K562 (cell line): ENCODE data around the gene FYTTD1. TPM values are rescaled to one million over a fixed set of nuclear protein-coding genes. Genes with fewer than 3 reads are reported as not detected.

Source experiments
- BCOR ChIP-seq: fragments of 450-650 bp; IDR thresholded peaks from 2 replicates; pipeline ENCODE4 v1.6.1; 2016
- HOXB6 ChIP-seq: fragments of 250-450 bp; sonication (Bioruptor Pico); IDR thresholded peaks from 2 replicates; pipeline ENCODE4 v1.5.1; 2022; ENCODE audit warnings: mild to moderate bottlenecking, borderline replicate concordance
- KLF6 ChIP-seq: fragments of 250-450 bp; sonication (Bioruptor Pico); IDR thresholded peaks from 2 replicates; pipeline ENCODE4 v1.4.0; 2020; ENCODE audit warnings: mild to moderate bottlenecking, moderate library complexity, borderline replicate concordance
- POLR2AphosphoS2 ChIP-seq: IDR thresholded peaks from 2 replicates; pipeline ENCODE4 v1.6.1; 2012; ENCODE audit warnings: low read length, improper control_type of control experiment
- POLR2B ChIP-seq: fragments of 450-650 bp; IDR thresholded peaks from 2 replicates; pipeline ENCODE4 v1.6.1; 2018; ENCODE audit warnings: low read depth; ENCODE audit not compliant: partially characterized antibody
- RBBP5 ChIP-seq: fragments of 200-600 bp; sonication (generic); IDR thresholded peaks from 2 replicates; pipeline ENCODE4 v1.6.1; 2012; ENCODE audit warnings: borderline replicate concordance, mild to moderate bottlenecking, low read length, control low read depth, inconsistent platforms; ENCODE audit not compliant: insufficient read depth, poor library complexity, severe bottlenecking
- TEAD4 ChIP-seq, 2 experiments: sonication (generic) in 1 of 2; formaldehyde crosslinking in 1 of 2; IDR thresholded peaks; 2 replicates each; pipeline versions ENCODE4 v1.6.1 to v1.8.0; 2012 to 2022; ENCODE audit warnings: borderline replicate concordance in 1 of 2, inconsistent platforms in 1 of 2, low read length in 1 of 2, mild to moderate bottlenecking in 1 of 2, missing genetic modification reagents in 1 of 2
- ZBTB8A ChIP-seq: fragments of 450-650 bp; IDR thresholded peaks from 2 replicates; pipeline ENCODE4 v1.6.1; 2018; ENCODE audit warnings: mild to moderate bottlenecking, moderate library complexity; ENCODE audit not compliant: partially characterized antibody
- ZNF140 ChIP-seq: fragments of 250-450 bp; sonication (Bioruptor Pico); IDR thresholded peaks from 2 replicates; pipeline ENCODE4 v1.8.0; 2021; ENCODE audit warnings: moderate library complexity, mild to moderate bottlenecking, inconsistent platforms
- ZNF175 ChIP-seq: fragments of 200-800 bp; sonication (Bioruptor generic); IDR thresholded peaks from 2 replicates; pipeline ENCODE4 v1.6.1; 2016; ENCODE audit warnings: low read depth, mild to moderate bottlenecking, missing genetic modification characterization, missing compliant biosample characterization
- ZNF41 ChIP-seq: fragments of 250-450 bp; sonication (Bioruptor Pico); conservative IDR thresholded peaks from 2 replicates; pipeline ENCODE4 v1.4.0; 2020; ENCODE audit warnings: mild to moderate bottlenecking
- polyA plus RNA-seq, 8 experiments: library from polyadenylated mRNA; depleted of rRNA in 4 of 8; stranded (reverse) in 5 of 8; unstranded in 3 of 8; fragments of >200 nt; fragmentation: Nextera tagmentation in 2 of 8; fragmentation: Illumina TruSeq in 1 of 8; extraction: Ambion mirVana in 2 of 8; extraction: Trizol in 1 of 8; gene quantifications; 2 replicates each; pipeline versions ENCODE4 v1.2.1 to v1.2.3, GENCODE V29; 2011 to 2014; ENCODE audit warnings: inconsistent platforms in 1 of 8, missing spikeins in 1 of 8
- total RNA-seq, 7 experiments: library from RNA; depleted of rRNA in 6 of 7; stranded (reverse); fragments of >200 nt in 6 of 7; fragmentation: Illumina TruSeq in 2 of 7; extraction: Trizol in 2 of 7; gene quantifications; 2 replicates each; pipeline versions ENCODE4 v1.2.1 to v1.2.3, GENCODE V29; 2011 to 2021; ENCODE audit warnings: low replicate concordance in 1 of 7
- TF ChIP-seq, protein P1 (sequence below): IDR thresholded peaks from 3 replicates; pipeline ENCODE4 v1.6.1; 2011; ENCODE audit warnings: borderline replicate concordance, mild to moderate bottlenecking; ENCODE audit not compliant: insufficient read length, insufficient read depth
- TF ChIP-seq, protein P2 (sequence below): fragments of 450-650 bp; formaldehyde crosslinking; IDR thresholded peaks from 2 replicates; pipeline ENCODE4 v1.4.0; 2020; ENCODE audit warnings: mild to moderate bottlenecking, moderate library complexity
- TF ChIP-seq, protein P3 (sequence below): sonication (generic); formaldehyde crosslinking; IDR thresholded peaks from 2 replicates; pipeline ENCODE4 v1.8.1; 2022; ENCODE audit warnings: missing genetic modification reagents
- TF ChIP-seq, protein P4 (sequence below): IDR thresholded peaks from 2 replicates; pipeline ENCODE4 v1.6.1; 2016; ENCODE audit warnings: missing genetic modification characterization, missing compliant biosample characterization
- TF ChIP-seq, protein P5 (sequence below): fragments of 450-650 bp; IDR thresholded peaks from 2 replicates; pipeline ENCODE4 v1.6.1; 2017; ENCODE audit warnings: antibody characterized with exemption, mild to moderate bottlenecking

FYTTD1 gene
- total and polyA plus RNA-seq, 9 of the 15 experiments (the other 6 are each of a cell fraction or from before 2014, with no cell fraction given), result 35.7 to 106 (median 76.3) TPM

DNA sequence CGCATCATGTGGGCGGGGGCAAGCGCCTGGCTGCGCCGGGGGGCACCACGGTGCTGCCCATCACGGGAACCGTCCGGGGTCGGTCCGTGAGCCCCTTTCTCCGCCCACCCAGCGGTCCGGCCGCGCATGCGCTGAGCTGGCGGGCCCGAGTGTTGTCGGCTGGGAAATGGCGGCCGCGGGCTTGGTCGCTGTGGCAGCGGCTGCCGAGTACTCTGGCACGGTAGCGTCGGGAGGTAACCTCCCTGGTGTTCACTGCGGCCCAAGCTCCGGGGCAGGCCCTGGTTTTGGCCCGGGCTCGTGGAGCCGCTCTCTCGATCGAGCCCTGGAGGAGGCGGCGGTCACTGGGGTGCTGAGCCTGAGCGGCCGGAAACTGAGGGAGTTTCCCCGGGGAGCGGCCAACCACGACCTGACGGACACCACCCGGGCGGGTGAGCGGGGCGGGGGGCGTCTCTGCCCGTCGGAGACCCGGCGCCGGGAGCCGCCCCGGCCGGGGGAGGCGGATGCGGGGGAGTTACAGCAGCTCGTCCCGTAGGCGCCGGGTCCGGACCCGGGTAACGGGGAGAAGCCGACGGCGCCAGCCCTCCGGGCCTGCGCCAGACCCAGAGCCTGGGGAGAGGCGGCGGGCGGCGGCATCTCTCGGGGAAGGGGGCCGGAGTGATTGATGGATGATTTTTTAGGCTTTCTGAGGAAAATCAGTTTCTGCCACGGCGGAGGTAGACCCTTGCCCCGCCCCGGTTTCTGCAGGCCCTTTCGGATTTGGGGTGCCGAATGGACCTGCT is 41.6 kb downstream of the FYTTD1 start, which contains the start of gene LRCH3 (continued):
- TF ChIP-seq, protein P1, sequence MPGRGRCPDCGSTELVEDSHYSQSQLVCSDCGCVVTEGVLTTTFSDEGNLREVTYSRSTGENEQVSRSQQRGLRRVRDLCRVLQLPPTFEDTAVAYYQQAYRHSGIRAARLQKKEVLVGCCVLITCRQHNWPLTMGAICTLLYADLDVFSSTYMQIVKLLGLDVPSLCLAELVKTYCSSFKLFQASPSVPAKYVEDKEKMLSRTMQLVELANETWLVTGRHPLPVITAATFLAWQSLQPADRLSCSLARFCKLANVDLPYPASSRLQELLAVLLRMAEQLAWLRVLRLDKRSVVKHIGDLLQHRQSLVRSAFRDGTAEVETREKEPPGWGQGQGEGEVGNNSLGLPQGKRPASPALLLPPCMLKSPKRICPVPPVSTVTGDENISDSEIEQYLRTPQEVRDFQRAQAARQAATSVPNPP, result no peak
- TF ChIP-seq BCOR (no peak), TEAD4 (IDR thresholded peaks at IDR 0.05; ENCODE audit: low read length) (no peak), TEAD4 (CRISPR knock-in tag; IDR thresholded peaks at IDR 0.05; ENCODE audit: borderline replicate concordance) (no peak), POLR2AphosphoS2 (no peak; the same call in 1 of the 2 replicates), ZNF175 (CRISPR knock-in tag) (no peak), ZBTB8A (no peak), ZNF140 (CRISPR knock-in tag) (no peak), KLF6 (CRISPR knock-in tag) (no peak), POLR2B (peak; percentile 97), ZNF41 (CRISPR knock-in tag) (no peak), RBBP5 (peak; percentile 94), HOXB6 (CRISPR knock-in tag) (no peak)
- TF ChIP-seq, protein P2, sequence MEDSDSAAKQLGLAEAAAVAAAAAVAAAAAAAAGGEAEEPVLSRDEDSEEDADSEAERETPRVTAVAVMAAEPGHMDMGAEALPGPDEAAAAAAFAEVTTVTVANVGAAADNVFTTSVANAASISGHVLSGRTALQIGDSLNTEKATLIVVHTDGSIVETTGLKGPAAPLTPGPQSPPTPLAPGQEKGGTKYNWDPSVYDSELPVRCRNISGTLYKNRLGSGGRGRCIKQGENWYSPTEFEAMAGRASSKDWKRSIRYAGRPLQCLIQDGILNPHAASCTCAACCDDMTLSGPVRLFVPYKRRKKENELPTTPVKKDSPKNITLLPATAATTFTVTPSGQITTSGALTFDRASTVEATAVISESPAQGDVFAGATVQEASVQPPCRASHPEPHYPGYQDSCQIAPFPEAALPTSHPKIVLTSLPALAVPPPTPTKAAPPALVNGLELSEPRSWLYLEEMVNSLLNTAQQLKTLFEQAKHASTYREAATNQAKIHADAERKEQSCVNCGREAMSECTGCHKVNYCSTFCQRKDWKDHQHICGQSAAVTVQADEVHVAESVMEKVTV (CRISPR knock-in tag), result no peak
- TF ChIP-seq, protein P3, sequence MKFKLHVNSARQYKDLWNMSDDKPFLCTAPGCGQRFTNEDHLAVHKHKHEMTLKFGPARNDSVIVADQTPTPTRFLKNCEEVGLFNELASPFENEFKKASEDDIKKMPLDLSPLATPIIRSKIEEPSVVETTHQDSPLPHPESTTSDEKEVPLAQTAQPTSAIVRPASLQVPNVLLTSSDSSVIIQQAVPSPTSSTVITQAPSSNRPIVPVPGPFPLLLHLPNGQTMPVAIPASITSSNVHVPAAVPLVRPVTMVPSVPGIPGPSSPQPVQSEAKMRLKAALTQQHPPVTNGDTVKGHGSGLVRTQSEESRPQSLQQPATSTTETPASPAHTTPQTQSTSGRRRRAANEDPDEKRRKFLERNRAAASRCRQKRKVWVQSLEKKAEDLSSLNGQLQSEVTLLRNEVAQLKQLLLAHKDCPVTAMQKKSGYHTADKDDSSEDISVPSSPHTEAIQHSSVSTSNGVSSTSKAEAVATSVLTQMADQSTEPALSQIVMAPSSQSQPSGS (CRISPR knock-in tag), result no peak
- TF ChIP-seq, protein P4, sequence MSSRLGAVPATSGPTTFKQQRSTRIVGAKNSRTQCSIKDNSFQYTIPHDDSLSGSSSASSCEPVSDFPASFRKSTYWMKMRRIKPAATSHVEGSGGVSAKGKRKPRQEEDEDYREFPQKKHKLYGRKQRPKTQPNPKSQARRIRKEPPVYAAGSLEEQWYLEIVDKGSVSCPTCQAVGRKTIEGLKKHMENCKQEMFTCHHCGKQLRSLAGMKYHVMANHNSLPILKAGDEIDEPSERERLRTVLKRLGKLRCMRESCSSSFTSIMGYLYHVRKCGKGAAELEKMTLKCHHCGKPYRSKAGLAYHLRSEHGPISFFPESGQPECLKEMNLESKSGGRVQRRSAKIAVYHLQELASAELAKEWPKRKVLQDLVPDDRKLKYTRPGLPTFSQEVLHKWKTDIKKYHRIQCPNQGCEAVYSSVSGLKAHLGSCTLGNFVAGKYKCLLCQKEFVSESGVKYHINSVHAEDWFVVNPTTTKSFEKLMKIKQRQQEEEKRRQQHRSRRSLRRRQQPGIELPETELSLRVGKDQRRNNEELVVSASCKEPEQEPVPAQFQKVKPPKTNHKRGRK (tag), result no peak
- TF ChIP-seq, protein P5, sequence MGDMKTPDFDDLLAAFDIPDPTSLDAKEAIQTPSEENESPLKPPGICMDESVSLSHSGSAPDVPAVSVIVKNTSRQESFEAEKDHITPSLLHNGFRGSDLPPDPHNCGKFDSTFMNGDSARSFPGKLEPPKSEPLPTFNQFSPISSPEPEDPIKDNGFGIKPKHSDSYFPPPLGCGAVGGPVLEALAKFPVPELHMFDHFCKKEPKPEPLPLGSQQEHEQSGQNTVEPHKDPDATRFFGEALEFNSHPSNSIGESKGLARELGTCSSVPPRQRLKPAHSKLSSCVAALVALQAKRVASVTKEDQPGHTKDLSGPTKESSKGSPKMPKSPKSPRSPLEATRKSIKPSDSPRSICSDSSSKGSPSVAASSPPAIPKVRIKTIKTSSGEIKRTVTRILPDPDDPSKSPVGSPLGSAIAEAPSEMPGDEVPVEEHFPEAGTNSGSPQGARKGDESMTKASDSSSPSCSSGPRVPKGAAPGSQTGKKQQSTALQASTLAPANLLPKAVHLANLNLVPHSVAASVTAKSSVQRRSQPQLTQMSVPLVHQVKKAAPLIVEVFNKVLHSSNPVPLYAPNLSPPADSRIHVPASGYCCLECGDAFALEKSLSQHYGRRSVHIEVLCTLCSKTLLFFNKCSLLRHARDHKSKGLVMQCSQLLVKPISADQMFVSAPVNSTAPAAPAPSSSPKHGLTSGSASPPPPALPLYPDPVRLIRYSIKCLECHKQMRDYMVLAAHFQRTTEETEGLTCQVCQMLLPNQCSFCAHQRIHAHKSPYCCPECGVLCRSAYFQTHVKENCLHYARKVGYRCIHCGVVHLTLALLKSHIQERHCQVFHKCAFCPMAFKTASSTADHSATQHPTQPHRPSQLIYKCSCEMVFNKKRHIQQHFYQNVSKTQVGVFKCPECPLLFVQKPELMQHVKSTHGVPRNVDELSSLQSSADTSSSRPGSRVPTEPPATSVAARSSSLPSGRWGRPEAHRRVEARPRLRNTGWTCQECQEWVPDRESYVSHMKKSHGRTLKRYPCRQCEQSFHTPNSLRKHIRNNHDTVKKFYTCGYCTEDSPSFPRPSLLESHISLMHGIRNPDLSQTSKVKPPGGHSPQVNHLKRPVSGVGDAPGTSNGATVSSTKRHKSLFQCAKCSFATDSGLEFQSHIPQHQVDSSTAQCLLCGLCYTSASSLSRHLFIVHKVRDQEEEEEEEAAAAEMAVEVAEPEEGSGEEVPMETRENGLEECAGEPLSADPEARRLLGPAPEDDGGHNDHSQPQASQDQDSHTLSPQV, result 0 out of 2 replicates have a peak, but pooled peaks have one; percentile 33
